Measurements from ENCODE around the gene NINJ2.
A peak's percentile ranks its signal among the peaks of the same experiment; 100 is the strongest.
"Not testable (repeated sequence)": the region's sequence is repeated elsewhere in the genome, so short reads cannot be mapped to it uniquely, and the experiment has no call there.

The NINJ2 gene

DNA sequence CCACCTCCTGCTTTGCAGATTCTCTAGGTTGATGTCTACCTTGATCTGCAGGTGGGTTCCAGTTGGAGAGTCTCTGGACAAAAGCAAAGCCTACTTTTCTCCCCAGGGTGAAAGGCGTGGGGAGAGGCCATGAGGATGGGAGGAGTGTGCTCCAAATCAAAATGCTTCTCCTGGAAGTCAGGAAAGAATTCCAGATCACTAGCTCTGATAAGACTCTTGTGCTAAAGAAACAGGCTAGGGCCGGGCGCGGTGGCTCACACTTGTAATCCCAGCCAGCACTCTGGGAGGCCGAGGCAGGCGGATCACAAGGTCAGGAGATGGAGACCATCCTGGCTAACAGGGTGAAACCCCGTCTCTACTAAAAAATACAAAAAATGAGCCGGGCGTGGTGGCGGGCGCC lies 21.9 kb downstream of the NINJ2 start:
- not testable (repeated sequence) for DNase-seq (ENCODE audit: low read depth)

DNA sequence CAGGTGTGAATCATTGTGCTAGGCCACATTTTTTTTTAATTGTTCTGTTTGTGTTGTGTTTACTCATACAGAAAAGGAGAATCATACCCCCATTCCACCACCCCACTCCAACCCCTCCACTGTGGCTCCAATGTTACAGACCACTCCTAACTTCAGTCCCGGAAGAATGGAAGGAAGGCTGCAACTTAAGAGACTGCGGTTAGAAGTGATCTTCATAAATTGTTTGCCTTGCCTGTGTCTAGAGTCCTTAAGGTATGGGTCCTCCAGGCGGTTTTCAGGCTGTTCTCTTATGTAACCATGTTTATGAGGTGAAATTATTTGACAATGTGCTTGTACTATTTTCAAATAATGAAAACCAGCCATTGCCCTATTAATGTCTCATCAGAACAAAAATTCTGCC lies 22.5 kb downstream of the NINJ2 start:
- DNase-seq (ENCODE audit: low read depth): no peak

DNA sequence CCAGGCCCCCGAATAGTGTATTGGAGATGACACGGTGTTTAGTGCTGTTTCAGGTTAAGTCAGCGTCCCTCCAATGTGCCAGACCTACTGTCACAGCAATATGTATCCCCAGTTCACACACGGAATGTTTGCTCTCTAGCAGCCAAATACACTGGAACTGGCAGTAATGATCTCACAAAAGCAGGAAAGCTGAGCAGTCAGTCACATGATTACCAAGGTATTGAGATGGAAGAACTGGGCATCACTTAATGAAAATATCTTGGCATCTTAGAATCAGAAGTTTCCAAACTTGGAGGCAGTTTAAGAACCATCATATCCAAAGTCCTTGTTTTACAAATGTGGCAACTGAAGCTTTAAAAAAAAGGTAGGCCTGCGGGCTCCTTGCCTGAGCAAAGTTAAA lies 23.3 kb downstream of the NINJ2 start:
- DNase-seq (ENCODE audit: low read depth): no peak

DNA sequence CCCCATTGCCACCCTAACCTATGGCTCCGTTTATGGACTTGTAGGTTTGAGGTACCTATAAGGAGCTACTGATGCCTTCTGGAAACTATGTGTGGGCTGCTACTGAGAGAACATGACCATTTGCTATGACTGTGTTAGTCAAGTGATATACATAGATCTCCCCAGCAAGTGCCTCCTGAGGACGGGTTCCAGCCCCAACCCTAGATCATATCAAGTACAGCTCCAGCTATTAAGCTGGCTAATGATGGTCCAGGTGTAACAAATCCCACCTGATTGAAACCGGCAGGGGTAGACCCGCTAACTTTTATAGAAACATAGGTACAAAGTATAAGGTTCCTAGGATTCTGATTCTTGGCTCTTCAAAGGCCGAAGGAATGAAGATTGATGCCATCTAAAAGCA lies 23.7 kb downstream of the NINJ2 start:
- no peak for DNase-seq (ENCODE audit: low read depth)

DNA sequence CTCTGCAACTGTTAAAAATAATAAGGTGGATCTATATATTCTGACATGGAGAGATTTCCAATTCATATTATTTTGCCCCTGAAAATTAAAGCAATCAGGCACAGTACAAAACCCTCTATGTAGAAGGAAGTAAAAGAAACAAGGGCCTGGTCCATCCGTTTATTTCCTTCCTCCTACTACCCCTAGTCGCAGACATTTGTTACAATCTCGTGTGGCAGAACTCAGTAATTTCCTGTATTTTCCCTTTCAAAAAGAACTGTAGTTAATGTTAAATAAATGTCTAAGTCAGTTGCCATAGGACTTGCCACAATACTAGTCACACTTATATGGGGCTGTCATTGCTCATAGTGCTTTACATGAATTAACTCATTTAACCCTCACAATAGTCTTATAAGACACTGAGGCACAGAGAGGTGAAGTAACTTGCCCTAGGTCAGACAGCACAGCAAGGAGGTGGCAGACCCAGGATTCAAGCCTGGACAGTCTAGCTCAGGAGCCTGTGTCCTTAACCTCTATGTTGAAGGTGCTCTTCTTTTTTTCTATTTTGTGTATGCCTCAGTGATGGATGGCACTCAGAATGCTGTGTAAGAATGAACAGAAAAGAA lies 24.2 kb downstream of the NINJ2 start:
- no peak for DNase-seq (ENCODE audit: low read depth)

DNA sequence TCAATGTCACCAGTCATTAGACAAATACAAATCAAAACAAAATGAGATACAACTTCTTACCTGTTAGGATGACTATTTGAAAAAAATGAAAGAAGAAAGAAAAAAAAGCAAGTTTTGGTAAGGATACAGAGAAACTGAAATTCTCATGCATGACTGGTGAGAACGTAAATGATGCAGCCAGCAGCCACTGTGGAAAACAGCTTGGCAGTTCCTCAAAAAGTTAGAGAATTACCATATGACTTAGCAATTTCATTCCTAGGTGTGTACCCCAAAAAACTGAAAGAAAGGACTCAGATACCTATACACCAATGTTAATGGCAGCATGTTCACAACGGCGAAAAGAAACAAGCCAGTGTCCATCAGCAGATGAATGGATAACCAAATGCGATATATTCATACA lies 26.6 kb downstream of the NINJ2 start:
- no peak for DNase-seq (ENCODE audit: low read depth)

DNA sequence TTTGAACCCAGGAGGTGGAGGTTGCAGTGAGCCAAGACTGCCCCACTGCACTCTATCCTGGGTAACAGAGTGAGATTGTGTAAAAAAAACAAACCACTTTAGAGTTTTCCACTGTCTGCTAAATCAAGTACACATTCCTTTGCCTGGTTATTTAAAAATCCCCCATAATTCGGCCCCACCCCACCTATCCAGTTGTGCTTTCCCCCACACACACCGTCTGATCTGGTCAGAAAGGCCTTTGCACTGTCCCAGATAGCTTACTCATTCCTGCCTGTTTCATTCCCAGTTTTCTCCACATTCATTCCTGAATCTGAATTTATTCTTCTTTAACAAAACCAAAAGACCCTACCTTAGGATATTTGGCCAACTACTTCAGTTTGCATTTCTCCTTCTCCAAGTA lies 29.5 kb downstream of the NINJ2 start:
- peak; percentile 41 for DNase-seq (ENCODE audit: low read depth)

DNA sequence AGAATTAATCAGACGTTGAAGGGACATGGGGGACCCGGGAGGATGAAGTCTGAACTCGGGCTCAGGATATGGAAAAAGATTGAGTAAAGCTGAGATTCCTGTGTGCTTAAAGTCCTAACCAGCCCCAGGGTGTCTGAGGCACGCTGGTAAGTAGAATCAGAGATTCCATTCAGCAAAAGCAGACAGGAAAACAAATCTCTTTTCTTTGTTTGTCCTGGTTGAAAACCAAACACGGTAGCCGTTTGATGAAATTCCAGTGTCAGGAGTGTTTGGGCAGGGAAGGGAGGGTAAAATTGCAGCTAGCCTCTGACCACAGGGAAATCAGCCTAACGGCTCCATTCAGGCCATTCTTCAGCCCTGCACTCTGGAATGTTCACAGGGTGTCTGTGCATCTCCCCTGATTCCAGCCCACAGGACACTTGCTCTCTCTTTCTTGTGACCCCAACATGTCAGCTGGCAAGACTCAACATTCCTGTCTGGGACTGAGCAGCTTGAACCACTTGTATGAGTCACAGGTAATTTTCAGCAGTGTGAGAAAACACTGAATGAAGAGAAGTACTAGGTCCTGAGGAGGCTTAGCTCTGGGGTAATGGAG lies 31.0 kb downstream of the NINJ2 start:
- DNase-seq (ENCODE audit: low read depth): peak; percentile 96

DNA sequence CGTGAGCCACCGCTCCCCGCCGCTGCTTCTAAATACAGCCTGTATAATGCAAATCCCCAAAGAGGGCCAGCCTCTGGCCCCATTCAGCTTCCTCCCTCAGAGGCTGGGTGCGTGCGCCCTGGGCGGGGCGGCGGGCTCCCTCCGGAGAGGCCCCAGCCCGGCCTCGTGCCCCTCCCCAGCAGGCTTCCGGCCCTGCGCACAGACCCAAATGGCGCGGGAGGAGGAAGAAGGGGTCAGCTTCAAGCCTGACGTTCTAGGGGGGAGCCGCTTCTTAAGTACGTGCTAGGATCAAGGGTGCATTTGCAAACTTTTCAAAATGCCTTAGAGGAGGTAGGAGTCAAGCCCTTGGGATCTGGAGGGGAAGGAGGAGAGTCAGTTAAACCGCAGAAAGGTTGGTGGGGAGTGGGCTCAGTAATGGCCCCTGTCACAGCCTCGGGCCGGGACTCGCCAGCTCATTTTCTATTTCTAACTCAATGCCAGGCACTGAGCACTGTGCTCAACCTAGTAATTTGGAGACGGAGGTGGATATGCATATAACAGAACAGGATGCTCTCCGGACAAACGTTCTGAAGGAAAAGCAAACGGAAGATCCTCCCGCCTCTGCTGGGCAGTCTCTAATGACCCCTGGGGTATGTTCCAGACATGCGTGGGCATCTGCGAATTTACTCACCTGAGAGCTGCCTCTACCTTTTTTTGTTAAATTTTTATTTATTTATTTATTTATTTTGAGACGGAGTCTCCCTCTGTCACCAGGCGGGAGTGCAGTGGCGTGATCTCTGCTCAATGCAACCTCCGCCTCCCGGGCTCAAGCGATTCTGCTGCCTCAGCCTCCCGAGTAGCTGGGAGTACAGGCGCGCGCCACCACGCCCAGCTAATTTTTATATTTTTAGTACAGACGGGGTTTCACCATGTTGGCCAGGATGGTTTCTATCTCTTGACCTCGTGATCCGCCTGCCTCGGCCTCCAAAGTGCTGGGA lies 32.3 kb downstream of the NINJ2 start:
- no peak for DNase-seq (ENCODE audit: low read depth)

DNA sequence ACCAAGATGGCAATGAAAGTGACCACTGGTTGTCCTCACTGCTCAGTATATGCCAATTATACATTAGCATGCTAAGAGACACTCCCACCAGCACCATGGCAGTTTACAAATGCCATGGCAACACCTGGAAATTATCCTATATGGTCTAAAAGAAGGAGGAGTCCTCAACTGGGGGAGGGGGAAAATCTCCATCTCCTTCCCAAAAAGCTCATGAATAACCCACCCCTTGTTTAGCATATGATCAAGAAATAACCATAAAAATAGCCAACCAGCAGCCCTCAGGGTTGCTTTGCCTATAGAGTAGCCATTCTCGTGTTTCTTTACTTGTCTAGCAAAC lies 34.5 kb downstream of the NINJ2 start:
- DNase-seq (ENCODE audit: low read depth): not testable (repeated sequence)

DNA sequence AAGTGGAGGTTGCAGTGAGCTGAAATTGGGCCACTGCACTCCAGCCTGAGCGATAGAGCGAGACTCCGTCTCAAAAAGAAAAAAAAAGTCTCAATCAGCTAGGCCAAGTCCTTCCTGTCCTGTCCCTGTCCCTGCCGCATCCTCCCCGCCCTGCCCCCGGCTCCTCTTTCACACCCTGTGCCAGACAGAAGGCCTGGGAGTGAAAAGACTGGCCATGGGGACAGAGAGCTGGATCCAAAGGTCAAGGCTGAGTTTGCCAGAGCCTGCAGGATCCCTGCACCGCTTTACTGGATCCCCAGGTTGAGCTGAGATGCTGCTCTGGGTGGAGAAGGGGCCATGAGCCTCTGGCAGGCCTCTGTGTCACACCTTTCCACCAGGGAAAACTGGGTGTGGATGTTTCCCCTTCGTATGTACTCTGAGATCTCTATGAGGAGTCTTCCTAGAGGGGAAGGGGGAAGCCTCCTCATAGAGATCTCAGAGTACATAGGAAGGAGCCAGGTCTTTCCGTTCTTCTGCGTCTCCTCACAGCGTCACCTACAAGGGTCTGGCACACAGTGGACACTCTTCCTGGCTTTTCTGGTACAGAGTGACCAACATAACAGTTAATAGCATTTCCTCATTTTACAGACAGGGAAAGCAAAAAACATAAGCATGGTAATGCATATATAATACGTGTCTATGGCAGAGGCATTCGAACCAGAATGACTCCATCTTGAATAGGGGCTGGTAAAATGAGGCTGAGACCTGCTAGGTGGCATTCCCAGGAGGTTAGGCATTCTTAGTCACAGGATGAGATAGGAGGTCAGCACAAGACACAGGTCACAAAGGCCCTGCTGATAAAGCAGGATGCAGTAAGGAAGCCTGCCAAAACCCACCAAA lies 35.1 kb downstream of the NINJ2 start:
- DNase-seq (ENCODE audit: low read depth): no peak

DNA sequence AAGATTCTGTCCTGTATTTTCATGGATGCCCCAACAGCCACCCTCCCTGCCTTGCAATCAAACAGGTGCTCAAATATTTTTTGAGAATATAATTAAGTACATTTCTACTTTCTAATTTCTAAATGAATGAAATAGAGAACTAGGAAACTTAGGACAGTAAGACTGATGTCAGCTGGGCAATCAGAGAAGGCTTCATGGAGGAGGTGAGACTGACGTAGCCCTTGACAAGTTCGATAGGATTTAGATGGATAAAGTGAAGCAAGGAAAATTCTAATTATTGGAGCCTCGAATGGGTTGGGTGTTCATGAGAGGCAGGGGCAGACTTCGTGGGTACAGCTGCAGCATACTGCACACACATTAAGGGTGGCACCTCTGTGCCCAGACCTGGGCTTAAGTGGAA lies 36.0 kb downstream of the NINJ2 start:
- DNase-seq (ENCODE audit: low read depth): no peak

DNA sequence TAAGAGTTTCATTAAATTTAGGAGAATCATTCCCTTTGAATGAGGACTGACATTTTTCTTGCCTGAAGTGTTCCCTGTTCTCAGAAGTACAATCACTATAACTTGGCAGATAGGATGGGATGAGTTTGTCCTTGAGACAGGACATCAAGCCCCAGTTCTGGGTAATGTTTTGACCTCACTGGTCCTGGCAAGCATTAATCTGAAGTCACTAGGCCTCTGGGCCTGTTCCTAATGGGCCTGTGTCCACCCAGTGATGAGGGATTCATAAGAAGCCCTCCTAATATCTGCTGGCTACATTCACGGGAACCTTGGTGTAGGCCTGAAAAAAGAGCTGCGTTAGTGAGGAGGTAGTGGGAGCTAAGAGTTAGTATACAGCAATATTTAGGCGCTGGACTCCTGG lies 37.2 kb downstream of the NINJ2 start:
- no peak for DNase-seq (ENCODE audit: low read depth)

DNA sequence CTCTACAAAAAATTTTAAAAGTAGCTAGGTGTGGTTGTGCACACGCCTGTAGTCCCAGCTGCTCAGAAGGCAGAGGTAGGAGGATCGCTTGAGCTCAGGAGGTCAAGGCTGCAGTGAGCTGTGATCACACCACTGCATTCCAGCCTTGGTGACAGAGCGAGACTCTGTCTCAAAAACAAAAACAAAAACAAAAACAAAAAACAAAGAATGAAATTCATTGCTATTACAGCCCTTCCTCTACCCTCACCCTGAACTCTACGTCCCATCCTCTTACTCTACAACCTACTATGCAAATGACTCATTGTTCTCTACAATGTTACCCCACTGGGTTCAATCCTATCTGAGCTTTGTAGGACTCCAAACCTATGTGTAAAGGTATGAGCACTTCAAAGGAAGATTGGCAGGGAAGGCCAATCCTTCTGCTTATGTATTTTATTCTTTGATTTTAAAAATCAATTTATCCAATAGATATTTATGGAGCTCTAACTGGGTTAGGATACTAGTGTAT lies 39.3 kb downstream of the NINJ2 start:
- DNase-seq (ENCODE audit: low read depth): no peak

DNA sequence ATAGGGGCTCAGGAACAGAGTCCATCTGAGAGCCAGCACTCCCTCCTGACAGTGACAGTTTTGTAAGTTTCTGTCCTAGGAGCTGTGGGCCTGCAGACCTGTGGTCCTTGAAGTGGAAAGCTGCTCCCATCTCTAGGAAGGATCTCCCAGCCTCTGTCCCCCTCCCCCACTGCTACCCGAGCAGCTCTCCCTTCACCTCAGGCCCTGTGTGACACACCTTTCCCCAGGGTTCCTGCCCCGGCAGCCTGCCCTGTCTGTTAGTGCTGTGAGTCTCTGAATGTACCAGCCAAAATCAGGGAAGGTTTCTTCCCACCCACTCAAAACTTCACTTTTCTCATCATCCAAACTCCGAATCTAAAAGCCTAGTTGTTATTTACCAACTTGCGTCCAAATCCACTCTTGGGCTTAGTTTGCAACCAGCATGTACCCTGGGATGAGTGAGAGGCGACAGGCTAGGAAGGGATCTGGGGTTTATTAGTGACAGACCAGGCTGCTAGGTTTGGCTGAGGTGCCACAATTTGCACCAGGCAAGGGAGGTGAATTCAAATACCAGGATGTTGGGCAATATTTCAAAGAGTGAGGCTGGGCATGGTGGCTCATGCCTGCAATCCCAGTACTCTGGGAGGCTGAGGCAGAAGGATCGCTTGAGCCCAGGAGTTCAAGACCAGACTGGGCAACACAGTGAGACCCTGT lies 39.9 kb downstream of the NINJ2 start:
- no peak for DNase-seq (ENCODE audit: low read depth)

DNA sequence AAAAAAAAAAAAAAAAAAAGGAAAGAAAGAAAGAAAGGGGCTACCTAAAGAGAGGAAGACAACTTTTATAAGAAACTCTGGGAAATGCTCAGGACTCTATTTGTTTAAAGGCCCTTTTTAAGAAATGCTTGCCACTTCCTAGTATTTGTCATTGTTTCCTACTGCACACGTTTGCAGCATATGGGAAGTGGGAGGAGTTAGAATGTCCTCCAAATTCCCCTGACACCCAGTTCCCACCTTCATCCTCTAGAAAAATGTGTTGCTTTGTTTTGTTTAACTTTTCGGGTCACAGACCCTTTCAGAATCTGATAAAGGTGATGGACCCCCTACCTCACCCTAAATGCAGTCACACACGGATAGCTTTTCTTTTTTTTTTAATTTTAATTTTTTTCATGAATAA lies 40.8 kb downstream of the NINJ2 start:
- no peak for DNase-seq (ENCODE audit: low read depth)

DNA sequence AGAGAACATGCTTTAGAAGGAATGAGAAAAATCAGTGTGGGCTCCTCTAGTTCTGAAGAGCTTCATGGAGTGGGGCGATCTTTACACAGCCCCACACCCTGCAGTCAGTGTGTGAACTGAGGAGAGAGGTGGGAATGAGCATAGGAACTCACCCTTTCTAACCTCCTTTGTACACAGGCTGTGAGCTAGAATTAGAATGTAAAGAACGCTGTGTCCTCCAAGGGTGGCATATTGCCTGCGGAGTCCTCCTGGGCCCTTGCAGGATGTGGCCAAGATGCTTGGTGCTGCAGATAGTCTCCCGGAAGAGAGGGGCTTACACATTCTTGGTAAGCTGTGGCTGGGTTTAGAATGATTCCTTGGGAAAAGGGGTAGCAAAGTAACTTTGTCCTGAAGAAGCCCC lies 43.9 kb downstream of the NINJ2 start:
- no peak for DNase-seq (ENCODE audit: low read depth)

DNA sequence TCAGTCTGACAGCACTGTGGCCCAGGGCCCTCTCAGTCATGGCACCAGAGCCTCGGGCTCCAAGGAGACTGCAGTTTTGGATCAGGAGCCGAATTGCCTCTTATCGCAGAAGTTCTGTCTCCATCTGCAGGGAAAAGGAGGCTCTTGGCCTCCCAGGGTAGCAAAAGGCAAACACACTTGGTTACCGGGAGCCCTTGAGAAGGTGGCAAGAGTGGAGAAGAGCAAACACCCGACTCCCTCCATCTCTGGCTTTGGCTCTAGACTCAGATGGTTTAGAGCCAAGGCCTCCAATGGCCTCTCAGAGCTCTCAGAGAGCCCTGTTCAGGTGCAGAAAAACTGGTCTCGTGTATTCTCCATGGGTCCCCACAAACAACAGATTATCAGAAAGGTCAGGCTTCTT lies 44.6 kb downstream of the NINJ2 start:
- no peak for DNase-seq (ENCODE audit: low read depth)

DNA sequence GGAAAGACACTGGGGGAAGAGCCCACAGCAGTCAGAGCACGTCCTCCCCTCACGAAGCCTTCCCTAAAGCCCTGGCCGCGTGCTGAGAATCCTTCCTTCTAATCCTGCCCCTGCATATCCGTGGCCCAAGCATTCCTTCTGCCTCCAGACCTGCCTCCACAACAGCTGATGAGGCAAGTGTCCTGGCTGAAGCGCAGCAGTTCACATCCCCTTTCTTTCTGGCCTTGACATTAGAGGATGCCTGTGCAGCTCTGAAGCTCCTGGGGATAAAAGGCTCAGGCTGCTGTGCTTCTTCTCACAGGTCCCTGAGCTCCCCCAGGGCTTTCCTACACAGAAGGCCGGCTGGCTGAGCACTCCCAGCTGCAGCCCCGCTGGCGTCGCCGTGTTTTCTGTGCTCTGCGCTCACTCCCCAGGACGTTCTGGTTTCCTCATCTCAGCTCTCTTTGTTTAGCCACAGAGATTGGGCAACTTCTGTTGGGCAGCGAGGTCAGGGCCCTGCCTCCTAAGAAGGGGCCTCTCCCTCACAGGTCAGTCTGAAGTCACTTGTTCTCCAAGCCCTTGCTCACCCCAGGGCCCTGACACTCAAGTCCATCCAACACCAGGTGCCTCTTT lies 45.8 kb downstream of the NINJ2 start:
- DNase-seq (ENCODE audit: low read depth): no peak

DNA sequence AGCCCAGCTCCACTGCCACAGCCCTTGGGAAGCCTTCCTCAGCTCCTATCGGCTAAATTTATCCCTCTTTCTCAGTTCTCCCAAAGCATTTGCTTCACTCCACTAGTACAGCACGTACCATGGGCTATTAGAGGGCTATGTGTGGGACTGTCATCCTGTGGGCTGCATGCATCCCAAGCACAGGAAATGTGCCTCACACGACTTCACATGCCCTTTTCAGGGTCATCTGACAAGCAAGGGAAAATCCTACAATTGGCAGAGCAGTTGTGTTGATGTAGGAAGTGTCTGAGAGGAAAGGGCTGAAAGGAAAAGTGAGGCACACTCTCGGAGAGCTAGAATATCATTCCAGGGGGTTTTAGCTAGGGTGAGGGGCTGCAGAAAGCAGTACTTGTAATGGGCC lies 47.6 kb downstream of the NINJ2 start:
- DNase-seq (ENCODE audit: low read depth): no peak

DNA sequence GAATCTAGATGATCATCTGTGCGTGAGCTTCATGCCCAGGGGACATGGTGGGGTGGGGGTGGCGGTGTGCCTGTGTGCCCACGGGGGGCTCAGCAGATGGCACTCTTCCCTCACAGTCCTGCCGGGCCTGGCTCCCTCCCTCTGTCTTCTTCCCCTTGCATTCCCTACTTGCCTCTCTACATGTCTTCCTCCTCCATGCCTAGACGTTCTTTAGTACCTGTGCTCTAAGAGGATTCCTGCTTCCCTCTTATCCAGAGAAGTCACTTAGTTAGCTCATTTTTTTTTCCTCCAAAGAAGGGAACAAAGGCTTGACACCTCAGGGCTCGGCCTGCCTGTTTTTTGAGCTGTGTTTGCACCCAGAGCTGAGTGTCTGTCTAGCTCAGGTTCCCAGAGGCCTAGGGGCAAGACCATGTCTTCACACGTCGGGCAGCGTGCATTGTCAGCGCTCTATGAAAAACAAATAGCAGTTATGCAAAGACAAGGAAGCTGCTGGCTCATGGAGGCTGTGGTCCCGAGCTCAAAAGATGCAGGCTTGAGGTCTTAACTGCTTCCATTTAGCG lies 48.8 kb downstream of the NINJ2 start:
- DNase-seq (ENCODE audit: low read depth): peak; percentile 37

All from EH (cell line).